GM12872 (cell line): ENCODE results near the gene GMEB2.

Source experiments
- TF ChIP-seq, protein P1 (sequence below): IDR thresholded peaks from 3 replicates; pipeline ENCODE4 v1.5.1; 2011; ENCODE audit warnings: low read depth, mild to moderate bottlenecking, low read length, moderate library complexity; ENCODE audit not compliant: insufficient read depth

Gene GMEB2

DNA sequence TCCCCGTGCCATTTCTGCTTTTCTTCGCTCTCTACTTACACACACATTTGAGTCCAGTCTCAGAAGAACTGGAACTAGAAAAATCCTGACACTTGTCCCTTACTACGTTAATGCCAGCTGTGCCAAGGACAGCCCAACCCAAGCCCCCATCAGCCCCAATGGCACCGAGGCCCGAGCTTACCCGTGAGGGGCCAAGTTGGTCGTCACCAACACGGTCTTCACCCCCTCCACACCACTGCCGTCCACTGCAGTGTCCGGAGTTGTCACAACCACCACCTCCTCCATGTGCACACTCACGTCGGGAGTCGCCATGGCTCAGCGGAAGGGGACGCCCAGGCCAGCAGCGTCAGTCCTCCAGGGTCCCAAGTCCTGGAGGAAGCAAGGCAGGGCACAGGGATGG is 7.8 kb downstream of the GMEB2 start:
- TF ChIP-seq, protein P1, sequence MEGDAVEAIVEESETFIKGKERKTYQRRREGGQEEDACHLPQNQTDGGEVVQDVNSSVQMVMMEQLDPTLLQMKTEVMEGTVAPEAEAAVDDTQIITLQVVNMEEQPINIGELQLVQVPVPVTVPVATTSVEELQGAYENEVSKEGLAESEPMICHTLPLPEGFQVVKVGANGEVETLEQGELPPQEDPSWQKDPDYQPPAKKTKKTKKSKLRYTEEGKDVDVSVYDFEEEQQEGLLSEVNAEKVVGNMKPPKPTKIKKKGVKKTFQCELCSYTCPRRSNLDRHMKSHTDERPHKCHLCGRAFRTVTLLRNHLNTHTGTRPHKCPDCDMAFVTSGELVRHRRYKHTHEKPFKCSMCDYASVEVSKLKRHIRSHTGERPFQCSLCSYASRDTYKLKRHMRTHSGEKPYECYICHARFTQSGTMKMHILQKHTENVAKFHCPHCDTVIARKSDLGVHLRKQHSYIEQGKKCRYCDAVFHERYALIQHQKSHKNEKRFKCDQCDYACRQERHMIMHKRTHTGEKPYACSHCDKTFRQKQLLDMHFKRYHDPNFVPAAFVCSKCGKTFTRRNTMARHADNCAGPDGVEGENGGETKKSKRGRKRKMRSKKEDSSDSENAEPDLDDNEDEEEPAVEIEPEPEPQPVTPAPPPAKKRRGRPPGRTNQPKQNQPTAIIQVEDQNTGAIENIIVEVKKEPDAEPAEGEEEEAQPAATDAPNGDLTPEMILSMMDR = no peak

DNA sequence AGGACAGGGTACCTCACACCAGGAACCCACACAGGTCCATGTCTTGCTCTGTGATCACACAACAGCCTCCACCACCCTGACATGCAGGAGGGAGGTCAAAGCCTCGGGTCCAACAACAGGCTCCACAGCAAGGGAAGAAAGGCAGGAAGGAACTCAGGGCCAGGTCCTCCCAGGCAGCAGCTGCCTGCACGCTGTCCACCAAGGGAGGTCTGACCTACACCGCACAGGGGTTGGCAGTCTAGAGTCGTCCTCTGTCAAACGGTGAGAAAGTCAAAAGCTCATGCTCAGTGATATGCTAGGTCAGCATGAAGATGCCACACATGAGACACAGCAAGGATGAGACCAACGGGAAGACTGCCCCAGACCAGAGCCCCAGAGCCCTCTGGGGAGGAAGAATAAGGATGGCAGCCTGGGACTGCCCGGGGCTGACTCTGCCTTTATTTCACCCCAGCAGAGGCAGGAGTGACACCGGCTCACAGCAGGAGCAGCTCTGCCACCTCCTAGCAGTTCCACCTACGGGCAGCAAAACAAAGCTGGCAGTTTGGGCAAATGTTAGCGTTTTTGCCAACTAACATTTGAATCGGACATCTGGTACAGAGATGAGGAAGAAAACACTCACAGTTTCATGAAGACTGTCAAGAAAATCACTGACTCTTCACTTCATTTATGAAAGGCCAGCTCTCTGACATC is 8.5 kb downstream of the GMEB2 start:
- TF ChIP-seq, protein P1 = no peak

DNA sequence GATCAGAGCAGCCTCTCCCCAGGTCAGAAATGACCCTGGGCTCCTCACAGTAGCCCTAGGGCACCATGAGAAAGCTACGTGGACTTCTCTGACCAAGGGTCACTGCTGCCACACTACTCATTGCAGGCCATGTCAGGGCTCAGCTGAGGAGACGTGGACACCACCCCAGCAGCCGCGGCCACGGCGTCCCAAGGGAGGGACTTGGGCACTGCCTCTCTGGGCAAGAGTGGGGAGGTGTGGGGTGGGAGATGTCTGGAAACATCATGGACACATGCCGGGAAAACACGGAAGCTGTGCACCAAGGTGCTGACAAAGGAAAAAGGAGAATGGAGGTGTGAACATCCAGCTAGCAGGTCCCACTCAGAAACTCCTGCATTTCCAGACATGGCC is 9.0 kb downstream of the GMEB2 start:
- TF ChIP-seq, protein P1 = no peak

DNA sequence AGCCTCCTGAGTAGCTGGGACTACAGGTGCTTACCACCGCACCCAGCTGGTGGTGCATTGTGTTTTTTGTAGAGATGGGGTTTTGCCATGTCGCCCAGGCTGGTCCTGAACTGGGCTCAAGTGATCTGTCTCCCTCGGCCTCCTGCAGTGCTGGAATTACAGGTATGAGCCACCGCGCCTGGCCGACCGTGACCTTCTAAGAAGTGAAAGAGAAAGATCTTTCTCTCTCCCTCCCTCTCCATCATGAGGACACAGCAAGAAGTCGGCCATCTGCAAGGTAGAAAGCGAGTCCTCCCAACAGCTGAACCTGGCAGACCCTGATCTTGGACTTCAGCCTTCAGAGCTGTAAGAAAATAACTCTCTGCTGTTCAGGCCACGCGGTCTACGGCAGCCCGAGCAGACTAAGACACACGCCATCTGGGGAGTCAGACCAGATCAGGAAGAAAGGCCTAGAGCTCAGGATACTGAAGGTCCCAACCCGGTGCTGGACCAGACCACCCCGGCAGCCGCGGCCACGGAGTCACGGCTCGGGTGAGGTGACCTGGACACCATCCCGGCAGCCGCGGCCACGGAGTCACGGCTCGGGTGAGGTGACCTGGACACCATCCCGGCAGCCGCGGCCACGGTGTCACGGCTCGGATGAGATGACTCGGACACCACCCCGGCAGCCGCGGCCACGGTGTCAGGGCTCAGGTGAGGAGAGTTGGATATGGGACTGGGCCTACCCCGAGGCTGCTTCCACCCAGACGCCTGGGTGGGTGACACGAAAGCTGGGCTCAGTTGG is 9.6 kb downstream of the GMEB2 start:
- TF ChIP-seq, protein P1 = no peak

DNA sequence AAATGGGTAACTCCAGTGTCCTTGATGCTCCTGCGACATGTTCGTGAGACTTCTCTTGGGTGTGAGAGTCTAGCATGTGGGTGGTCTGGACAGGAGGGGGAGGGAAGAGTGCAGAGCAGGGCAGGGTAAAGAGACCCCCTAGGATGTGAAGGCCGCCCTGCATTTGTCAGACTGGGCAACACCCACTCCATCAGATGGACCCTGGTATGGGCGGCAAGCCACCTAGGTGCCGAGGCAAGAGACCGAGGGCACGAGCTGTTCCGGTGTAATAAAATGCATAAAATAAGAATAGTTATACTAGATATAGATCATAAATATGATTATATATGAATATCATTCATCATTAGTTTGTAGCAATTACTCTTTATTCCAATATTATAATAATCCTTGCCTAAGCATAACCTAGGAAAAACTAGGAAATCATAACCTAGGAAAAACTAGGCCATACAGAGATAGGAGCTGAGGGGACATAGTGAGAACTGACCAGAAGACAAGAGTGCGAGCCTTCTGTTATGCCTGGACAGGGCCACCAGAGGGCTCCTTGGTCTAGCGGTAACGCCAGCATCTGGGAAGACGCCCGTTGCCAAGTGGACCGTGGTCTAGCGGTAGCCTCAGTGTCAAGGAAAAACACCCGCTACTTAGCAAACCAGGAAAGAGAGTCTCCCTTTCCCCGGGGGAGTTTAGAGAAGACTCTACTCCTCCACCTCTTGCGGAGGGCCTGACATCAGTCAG is 12.9 kb downstream of the GMEB2 start:
- TF ChIP-seq, protein P1 = peak; percentile 38; the same call in 2 of the 3 replicates

DNA sequence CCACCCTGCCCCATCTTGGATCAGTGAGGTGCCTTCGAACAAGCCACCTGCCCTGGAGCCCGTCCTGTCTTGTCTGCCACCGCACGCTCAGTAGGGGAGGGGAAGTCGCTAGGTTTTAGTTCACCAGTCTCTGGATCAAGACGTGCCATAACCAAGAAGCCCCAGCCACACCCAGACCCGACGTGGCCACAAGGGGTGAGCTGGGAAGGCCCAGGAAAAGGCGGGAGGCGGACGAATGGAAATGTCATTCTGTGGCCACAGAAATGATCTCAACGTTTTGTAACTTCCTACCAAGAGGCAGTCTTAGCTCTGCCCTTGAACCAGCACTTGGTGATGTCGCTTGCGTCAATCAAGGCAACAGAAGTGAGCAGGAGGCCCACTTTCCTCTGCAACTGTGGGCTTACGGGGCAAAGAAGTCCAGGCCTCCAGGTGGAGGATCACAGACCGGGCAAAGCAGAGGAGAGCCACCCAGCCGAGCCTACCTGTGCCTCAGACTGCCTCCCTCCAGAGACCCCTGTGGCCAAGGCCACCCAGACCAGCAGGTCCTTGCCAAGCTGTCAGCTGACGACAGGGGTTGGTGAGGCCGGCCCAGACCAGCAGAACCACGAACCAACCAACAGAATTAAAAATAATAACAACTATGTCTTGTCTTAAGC is 14.5 kb downstream of the GMEB2 start:
- TF ChIP-seq, protein P1 = no peak

DNA sequence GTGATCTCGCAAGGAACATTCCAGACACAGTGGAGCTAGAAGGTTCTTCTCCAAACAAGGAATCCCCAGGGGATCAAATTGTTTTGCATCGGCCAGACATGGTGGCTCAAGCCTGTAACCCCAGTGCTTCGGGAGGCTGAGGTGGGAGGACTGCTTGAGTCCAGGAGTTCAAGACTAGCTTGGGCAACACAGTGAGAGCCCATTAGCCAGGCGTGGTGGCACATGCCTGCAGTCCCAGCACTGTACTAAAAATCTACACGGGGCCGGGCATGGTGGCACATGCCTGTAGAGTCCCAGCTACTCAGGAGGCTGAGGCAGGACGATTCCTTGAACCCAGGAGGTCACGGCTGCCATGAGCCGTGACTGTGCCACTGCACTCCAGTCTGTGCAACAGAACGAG is 15.3 kb downstream of the GMEB2 start:
- TF ChIP-seq, protein P1 = no peak
